Testis (tissue), 2 donors: ENCODE measurements around the gene NEURL1.

Experiments
- POLR2A ChIP-seq: fragments of 450-650 bp; IDR thresholded peaks from one replicate; pipeline ENCODE4 v1.6.1; 2017; ENCODE audit warnings: antibody characterized with exemption, mild to moderate bottlenecking, moderate library complexity
- TF ChIP-seq, protein P1 (sequence below), 3 experiments: fragments of 450-650 bp in 2 of 3; fragments of 200-600 bp in 1 of 3; sonication (generic) in 1 of 3; IDR thresholded peaks; one replicate each; pipeline ENCODE4 v1.5.1; 2016 to 2019; ENCODE audit warnings: antibody characterized with exemption in 3 of 3, mild to moderate bottlenecking in 2 of 3, moderate library complexity in 1 of 3

DNA sequence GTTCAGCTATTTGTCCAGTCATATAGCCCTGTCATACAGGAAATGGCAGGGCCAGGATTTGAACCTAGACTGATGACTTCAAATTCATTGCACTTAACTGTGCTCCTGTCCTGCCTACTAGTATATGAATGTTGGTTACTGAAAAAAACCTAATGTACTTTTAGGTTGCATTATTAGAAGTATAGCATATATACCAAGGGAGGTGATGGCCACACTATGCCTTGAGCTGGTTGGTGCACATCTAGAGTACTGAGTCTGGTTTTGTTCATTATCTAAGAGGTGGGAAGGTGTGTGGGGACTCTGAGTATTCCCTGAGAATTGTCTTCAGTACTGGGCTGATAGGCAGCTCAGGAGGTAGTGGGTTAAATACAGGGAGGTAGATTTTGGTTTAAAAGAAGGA, 88.0 kb downstream of the NEURL1 start:
- TF ChIP-seq, protein P1, sequence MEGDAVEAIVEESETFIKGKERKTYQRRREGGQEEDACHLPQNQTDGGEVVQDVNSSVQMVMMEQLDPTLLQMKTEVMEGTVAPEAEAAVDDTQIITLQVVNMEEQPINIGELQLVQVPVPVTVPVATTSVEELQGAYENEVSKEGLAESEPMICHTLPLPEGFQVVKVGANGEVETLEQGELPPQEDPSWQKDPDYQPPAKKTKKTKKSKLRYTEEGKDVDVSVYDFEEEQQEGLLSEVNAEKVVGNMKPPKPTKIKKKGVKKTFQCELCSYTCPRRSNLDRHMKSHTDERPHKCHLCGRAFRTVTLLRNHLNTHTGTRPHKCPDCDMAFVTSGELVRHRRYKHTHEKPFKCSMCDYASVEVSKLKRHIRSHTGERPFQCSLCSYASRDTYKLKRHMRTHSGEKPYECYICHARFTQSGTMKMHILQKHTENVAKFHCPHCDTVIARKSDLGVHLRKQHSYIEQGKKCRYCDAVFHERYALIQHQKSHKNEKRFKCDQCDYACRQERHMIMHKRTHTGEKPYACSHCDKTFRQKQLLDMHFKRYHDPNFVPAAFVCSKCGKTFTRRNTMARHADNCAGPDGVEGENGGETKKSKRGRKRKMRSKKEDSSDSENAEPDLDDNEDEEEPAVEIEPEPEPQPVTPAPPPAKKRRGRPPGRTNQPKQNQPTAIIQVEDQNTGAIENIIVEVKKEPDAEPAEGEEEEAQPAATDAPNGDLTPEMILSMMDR (IDR thresholded peaks at IDR 0.05): no peak
- TF ChIP-seq POLR2A: no peak
